Transverse colon (tissue), 4 donors: ENCODE results near the gene NT5C2. TPM values are rescaled to one million over a fixed set of nuclear protein-coding genes. Genes with fewer than 3 reads are reported as not detected.

ENCODE experiments used
- DNase-seq: peaks from one replicate; pipeline ENCODE4 v3.0.0-alpha.2; 2019
- H3K27ac ChIP-seq, 4 donors: fragments of 200-600 bp; sonication (generic); 2 replicates each; pipeline ENCODE4 v1.5.1; 2016 to 2018; ENCODE audit warnings: inconsistent platforms in 4 of 4
- H3K27me3 ChIP-seq: fragments of 200-600 bp; sonication (generic); 2 replicates; pipeline ENCODE4 v1.5.1; 2017; ENCODE audit warnings: inconsistent platforms
- H3K36me3 ChIP-seq, 4 donors: fragments of 200-600 bp; sonication (generic); 2 replicates each; pipeline ENCODE4 v1.5.1; 2017 to 2019; ENCODE audit warnings: inconsistent platforms in 4 of 4
- H3K4me1 ChIP-seq, 4 donors: fragments of 200-600 bp; sonication (generic); 2 replicates each; pipeline ENCODE4 v1.5.1; 2017 to 2020; ENCODE audit warnings: inconsistent platforms in 4 of 4
- H3K4me3 ChIP-seq, 4 donors: fragments of 200-600 bp; sonication (generic); 1 replicate in 1 of 4; 2 replicates in 3 of 4; pipeline versions ENCODE4 v1.5.1 to v1.6.1; 2017 to 2019; ENCODE audit warnings: inconsistent platforms in 4 of 4
- H3K9me3 ChIP-seq, 2 donors: fragments of 200-600 bp; sonication (generic); 2 replicates each; pipeline ENCODE4 v1.5.1; 2017 to 2019; ENCODE audit warnings: inconsistent platforms in 2 of 2
- CTCF ChIP-seq, 5 experiments: fragments of 200-600 bp in 3 of 5; fragments of 450-650 bp in 2 of 5; sonication (generic) in 3 of 5; IDR thresholded peaks; 1 replicate in 2 of 5; 2 replicates in 3 of 5; pipeline ENCODE4 v1.5.1; 2016 to 2017; ENCODE audit warnings: antibody characterized with exemption in 5 of 5, inconsistent platforms in 3 of 5, mild to moderate bottlenecking in 2 of 5, moderate library complexity in 1 of 5
- EP300 ChIP-seq: sonication (generic); formaldehyde crosslinking; IDR thresholded peaks from one replicate; pipeline ENCODE4 v1.6.1; 2017; ENCODE audit warnings: antibody characterized with exemption, low read depth
- POLR2A ChIP-seq: fragments of 450-650 bp; IDR thresholded peaks from one replicate; pipeline ENCODE4 v1.6.1; 2016; ENCODE audit warnings: antibody characterized with exemption, mild to moderate bottlenecking, moderate library complexity
- POLR2AphosphoS5 ChIP-seq, 3 donors: sonication (generic); formaldehyde crosslinking; IDR thresholded peaks; one replicate each; pipeline ENCODE4 v1.6.1; 2016; ENCODE audit warnings: antibody characterized with exemption in 3 of 3
- WGBS, 2 donors: methylation state at CpG; one replicate each; pipeline ENCODE4 v1.1.5; 2018; ENCODE audit warnings: low coverage in 1 of 2; 5-methylcytosine and 5-hydroxymethylcytosine counted together
- in situ Hi-C, 4 donors: fragments of 200-750 bp; cut with MboI; loops; one replicate each; pipeline versions ENCODE4 v1.15.0 to v1.15.1; 2017; ENCODE audit warnings: low sequenced_read_pairs in 3 of 4, low pct_ligation_motif_present in 1 of 4, low pct_unique_long_range_greater_than_20kb in 1 of 4
- intact Hi-C: fragments of 100-400 bp; cut with DNase I; formaldehyde crosslinking; loops from one replicate; pipeline ENCODE4 v1.15.1; 2023; ENCODE audit warnings: low total_unique reads
- total RNA-seq, 4 donors: library from RNA; depleted of rRNA; stranded (reverse); fragments of >200 nt; gene quantifications; one replicate each; pipeline ENCODE4 v1.1.0, GENCODE V29; 2016

NT5C2 gene
- total RNA-seq, 4 donors from 2014 or later = 77.1 to 135 (median 105) TPM

DNA sequence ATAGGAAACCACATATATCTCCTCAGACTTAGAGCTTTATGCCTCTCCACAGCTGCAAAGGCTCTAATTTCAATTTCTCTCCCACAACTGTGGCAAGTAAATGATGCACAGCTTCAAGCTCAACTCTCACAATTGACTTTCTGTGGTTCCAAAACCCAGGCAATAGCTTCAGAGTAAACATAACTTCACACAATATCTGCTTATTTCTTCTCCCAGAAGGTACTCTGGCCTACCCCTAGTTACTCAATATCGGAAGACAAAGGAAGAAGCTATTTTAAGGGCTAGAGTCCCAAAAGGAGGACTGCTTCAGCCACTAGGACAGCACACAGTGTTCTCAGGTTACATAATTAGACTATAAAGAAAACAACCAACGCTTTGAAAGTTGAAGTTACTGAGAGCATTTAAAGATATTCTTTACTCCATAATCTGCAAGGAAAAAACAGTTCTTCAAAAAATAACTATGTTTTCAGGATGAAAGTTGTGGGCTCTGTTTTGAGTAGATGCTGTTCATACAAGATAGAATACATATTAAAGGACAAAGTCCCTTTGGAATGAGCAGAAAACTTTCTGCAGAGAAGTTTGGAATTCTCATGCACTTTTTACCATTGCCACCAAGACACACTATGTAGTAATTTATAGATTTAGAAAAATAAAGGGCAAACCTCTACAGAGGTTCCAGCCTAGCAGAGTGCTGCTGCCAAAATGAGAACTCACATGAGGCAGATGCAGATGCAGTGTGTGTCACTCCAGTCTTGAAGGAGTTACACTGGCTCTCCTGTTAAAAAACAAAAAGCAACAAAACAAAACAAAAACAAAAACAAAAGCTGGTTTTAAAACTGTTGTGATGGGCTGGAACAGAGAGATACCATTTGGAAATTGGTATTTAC lies 81.8 kb downstream of the NT5C2 start:
- peaks cover 12 to 25% (median 15%) of the 10 kb centered on the region in 4 donors for H3K4me1 ChIP-seq
- intact Hi-C loops (no loop called here), in situ Hi-C loops (loop anchor here in 1 of 4 donors (25.0 kb wide), 1 partner anchor 126 kb away; the partner anchor contains the start of gene RPEL1)
- no peaks in the 10 kb centered on the region for H3K27me3 ChIP-seq
- no peak overlapping the region for H3K4me3 ChIP-seq
- no peaks in the 10 kb centered on the region for H3K9me3 ChIP-seq
- H3K27ac ChIP-seq = peak overlapping the region; percentile 52 to 79 (median 64)
- no peak for DNase-seq
- peaks cover 0 to 12% (median 0%) of the 10 kb centered on the region in 4 donors for H3K36me3 ChIP-seq
- WGBS, 2 donors = 41 to 46% methylated on average over 2 of the region's 2 CpGs
- no peak for TF ChIP-seq POLR2AphosphoS5 (IDR thresholded peaks at IDR 0.05)
- TF ChIP-seq CTCF (IDR thresholded peaks at IDR 0.05) = no peak
- TF ChIP-seq POLR2A = no peak
- TF ChIP-seq EP300 = no peak

GRCh38 chr10:103110407-103110806 lies 82.7 kb downstream of the NT5C2 start:
- peaks cover 12 to 25% (median 15%) of the 10 kb centered on the region in 4 donors for H3K4me1 ChIP-seq

DNA sequence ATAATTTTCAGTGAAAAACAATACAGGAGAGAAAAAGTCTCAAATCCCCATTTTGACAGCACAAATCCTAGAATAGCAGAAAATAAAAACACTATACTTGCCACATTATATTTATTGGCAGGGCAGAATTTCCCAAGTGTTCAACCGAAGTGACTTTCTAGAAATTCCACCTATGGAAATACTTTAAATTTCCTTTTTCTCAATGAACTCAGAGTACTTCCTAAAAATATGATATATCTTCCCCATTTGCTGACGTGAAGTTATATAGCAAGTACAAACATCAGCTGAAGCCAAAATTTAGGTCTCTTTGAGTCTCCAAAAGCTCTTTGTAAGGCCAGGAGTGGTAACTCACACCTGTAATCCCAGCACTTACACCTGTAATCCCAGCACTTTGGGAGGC lies 83.3 kb downstream of the NT5C2 start:
- H3K27ac ChIP-seq = peak overlapping the region in 2 of 4 donors; percentile 65 to 79
- in situ Hi-C loops (loop anchor here in 1 of 4 donors (25.0 kb wide), 1 partner anchor 127 kb away; the partner anchor contains the start of gene RPEL1), intact Hi-C loops (no loop called here)
- H3K9me3 ChIP-seq = no peaks in the 10 kb centered on the region
- TF ChIP-seq POLR2A = no peak
- TF ChIP-seq CTCF (IDR thresholded peaks at IDR 0.05) = no peak
- no peak for TF ChIP-seq POLR2AphosphoS5 (IDR thresholded peaks at IDR 0.05)
- TF ChIP-seq EP300 = no peak
- H3K4me3 ChIP-seq = no peak overlapping the region
- no peaks in the 10 kb centered on the region for H3K27me3 ChIP-seq
- 73 to 89% methylated on average over 2 of the region's 2 CpGs for WGBS, 2 donors
- H3K36me3 ChIP-seq = peaks cover 0 to 21% (median 2%) of the 10 kb centered on the region in 4 donors
- H3K4me1 ChIP-seq = peaks cover 12 to 25% (median 15%) of the 10 kb centered on the region in 4 donors
- no peak for DNase-seq

More at GRCh38 chr10:103110407-103110806, 82.7 kb downstream of the NT5C2 start:
- intact Hi-C loops = no loop called here
- H3K36me3 ChIP-seq = peaks cover 0 to 15% (median 1%) of the 10 kb centered on the region in 4 donors
- no peak for DNase-seq
- no peak for TF ChIP-seq POLR2AphosphoS5 (IDR thresholded peaks at IDR 0.05)
- TF ChIP-seq POLR2A = no peak
- no peak for TF ChIP-seq EP300
- no peak for TF ChIP-seq CTCF (IDR thresholded peaks at IDR 0.05)
- in situ Hi-C loops = loop anchor here in 1 of 4 donors (25.0 kb wide), 1 partner anchor 127 kb away; the partner anchor contains the start of gene RPEL1
- no peaks in the 10 kb centered on the region for H3K27me3 ChIP-seq
- no peaks in the 10 kb centered on the region for H3K9me3 ChIP-seq
- H3K27ac ChIP-seq = peak overlapping the region in 3 of 4 donors; percentile 62 to 79 (median 65)
- H3K4me3 ChIP-seq = no peak overlapping the region

- in situ Hi-C loops = loop anchor here in 1 of 4 donors (25.0 kb wide), 1 partner anchor 131 kb away; the partner anchor contains the start of gene RPEL1
- no peak overlapping the region for H3K27ac ChIP-seq
- H3K9me3 ChIP-seq = no peaks in the 10 kb centered on the region
- H3K27me3 ChIP-seq = no peaks in the 10 kb centered on the region
- no peak for TF ChIP-seq POLR2A
- TF ChIP-seq EP300 = no peak
- no peak for TF ChIP-seq POLR2AphosphoS5 (IDR thresholded peaks at IDR 0.05)
- TF ChIP-seq CTCF (IDR thresholded peaks at IDR 0.05) = no peak
- peaks cover 0 to 42% (median 8%) of the 10 kb centered on the region in 4 donors for H3K36me3 ChIP-seq
- DNase-seq = no peak
- intact Hi-C loops = no loop called here
- H3K4me1 ChIP-seq = peaks cover 4 to 15% (median 6%) of the 10 kb centered on the region in 4 donors
- H3K4me3 ChIP-seq = no peak overlapping the region
These were observed 86.5 kb downstream of the NT5C2 start for GRCh38 chr10:103106539-103106938.
